Gastroesophageal sphincter (tissue), 3 donors: ENCODE results near the gene AIMP1.
"Not testable (repeated sequence)": the region's sequence is repeated elsewhere in the genome, so short reads cannot be mapped to it uniquely, and the experiment has no call there.

Experiments used
- CTCF ChIP-seq, 4 experiments: fragments of 200-600 bp in 2 of 4; fragments of 450-650 bp in 2 of 4; sonication (generic) in 1 of 4; IDR thresholded peaks; one replicate each; pipeline ENCODE4 v1.5.1; 2017 to 2019; ENCODE audit warnings: antibody characterized with exemption in 4 of 4, mild to moderate bottlenecking in 2 of 4, moderate library complexity in 2 of 4
- EP300 ChIP-seq: sonication (generic); formaldehyde crosslinking; IDR thresholded peaks from one replicate; pipeline ENCODE4 v1.6.1; 2017; ENCODE audit warnings: antibody characterized with exemption, mild to moderate bottlenecking
- POLR2A ChIP-seq, 2 donors: fragments of 450-650 bp; IDR thresholded peaks; one replicate each; pipeline ENCODE4 v1.6.1; 2017; ENCODE audit warnings: antibody characterized with exemption in 2 of 2, mild to moderate bottlenecking in 2 of 2, moderate library complexity in 1 of 2
- POLR2AphosphoS5 ChIP-seq: sonication (generic); formaldehyde crosslinking; IDR thresholded peaks from one replicate; pipeline ENCODE4 v1.6.1; 2017; ENCODE audit warnings: antibody characterized with exemption

DNA sequence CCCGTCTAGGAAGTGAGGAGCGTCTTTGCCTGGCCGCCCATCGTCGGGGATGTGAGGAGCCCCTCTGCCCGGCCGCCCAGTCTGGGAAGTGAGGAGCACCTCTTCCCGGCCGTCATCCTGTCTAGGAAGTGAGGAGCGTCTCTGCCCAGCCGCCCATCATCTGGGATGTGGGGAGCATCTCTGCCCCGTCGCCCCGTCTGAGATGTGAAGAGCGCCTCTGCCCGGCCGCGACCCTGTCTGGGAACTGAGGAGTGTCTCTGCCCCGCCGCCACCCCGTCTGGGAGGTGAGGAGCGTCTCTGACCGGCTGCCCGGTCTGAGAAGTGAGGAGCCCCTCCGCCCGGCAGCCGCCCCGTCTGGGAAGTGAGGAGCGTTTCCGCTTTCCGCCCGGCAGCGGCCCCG, 4.8 kb downstream of the AIMP1 start:
- not testable (repeated sequence) for TF ChIP-seq POLR2AphosphoS5; POLR2A (IDR thresholded peaks at IDR 0.05); CTCF (IDR thresholded peaks at IDR 0.05); EP300
